ENCODE data around the gene TBCD. TPM values are rescaled to one million over a fixed set of nuclear protein-coding genes. Genes with fewer than 3 reads are reported as not detected.

The TBCD gene
- total RNA-seq, 1 donor from 2014 or later, result 156 TPM

DNA sequence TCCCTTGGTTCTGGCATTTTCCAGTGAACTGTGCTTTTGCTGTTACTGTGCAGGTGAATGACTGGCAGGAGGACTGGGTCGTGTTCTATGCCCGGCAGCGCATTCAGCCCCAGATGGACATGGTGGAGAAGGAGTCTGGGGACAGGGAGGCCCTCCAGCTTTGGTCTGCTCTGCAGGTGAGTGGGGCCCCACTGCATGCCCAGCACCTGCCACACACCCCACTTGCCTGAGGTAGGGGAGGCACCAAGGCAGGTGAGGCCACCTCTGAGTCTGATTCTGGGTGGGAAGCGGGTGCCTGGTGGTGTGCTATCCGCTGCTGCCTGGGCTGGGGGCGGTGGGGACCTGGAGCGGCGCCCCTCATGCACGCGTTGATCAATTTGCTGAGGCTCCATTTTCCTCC is 25.4 kb upstream of the TBCD start:
- H3K36me3 ChIP-seq, result peaks cover 18 to 63% of the 10 kb centered on the region in 2 donors
- TF ChIP-seq, protein P1, sequence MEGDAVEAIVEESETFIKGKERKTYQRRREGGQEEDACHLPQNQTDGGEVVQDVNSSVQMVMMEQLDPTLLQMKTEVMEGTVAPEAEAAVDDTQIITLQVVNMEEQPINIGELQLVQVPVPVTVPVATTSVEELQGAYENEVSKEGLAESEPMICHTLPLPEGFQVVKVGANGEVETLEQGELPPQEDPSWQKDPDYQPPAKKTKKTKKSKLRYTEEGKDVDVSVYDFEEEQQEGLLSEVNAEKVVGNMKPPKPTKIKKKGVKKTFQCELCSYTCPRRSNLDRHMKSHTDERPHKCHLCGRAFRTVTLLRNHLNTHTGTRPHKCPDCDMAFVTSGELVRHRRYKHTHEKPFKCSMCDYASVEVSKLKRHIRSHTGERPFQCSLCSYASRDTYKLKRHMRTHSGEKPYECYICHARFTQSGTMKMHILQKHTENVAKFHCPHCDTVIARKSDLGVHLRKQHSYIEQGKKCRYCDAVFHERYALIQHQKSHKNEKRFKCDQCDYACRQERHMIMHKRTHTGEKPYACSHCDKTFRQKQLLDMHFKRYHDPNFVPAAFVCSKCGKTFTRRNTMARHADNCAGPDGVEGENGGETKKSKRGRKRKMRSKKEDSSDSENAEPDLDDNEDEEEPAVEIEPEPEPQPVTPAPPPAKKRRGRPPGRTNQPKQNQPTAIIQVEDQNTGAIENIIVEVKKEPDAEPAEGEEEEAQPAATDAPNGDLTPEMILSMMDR (IDR thresholded peaks at IDR 0.05), result no peak

DNA sequence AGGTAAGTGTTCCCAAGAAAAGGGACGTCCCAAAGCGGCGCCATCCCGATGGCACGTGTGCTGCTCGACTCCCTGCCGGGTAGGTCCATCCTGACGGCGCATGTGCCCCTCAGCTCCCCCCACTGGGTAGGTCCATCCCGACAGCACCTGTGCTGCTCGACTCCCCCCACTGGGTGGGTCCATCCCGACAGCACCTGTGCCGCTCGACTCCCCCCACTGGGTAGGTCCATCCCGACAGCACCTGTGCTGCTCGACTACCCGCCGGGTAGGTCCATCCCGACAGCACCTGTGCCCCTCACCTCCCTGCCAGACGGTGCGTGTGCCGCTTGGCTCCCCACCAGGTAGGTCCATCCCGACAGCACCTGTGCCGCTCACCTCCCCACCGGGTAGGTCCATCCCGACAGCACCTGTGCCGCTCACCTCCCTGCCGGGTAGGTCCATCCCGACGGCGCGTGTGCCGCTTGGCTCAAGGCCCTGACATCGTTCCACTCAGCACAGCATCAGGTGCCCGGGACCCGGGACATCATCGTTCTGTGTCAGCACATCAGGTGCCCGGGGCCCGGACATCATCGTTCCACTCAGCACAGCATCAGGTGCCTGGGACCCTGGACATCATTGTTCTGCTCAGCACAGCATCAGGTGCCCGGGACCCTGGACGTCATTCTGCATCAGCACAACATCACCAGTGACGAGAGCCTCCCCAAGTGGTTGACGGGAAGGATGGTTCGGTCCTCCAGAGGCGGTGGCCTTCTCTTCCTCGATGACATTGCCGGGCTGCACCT is 22.2 kb upstream of the TBCD start:
- no peak overlapping the region for H3K4me3 ChIP-seq
- peaks cover 12 to 34% of the 10 kb centered on the region in 2 donors for H3K36me3 ChIP-seq
- H3K4me1 ChIP-seq, result no peaks in the 10 kb centered on the region
- H3K9me3 ChIP-seq, result no peaks in the 10 kb centered on the region
- H3K27ac ChIP-seq, result no peak overlapping the region
- intact Hi-C loops (cut with DNase I), result no loop called here
- DNase-seq (ENCODE audit: low spot score in 2 of 2), result no peak
- TF ChIP-seq, protein P1 (IDR thresholded peaks at IDR 0.05), result no peak
- no peaks in the 10 kb centered on the region for H3K27me3 ChIP-seq

More for the DNA sequence above, 25.4 kb upstream of the TBCD start:
- no peak overlapping the region for H3K4me3 ChIP-seq
- no peaks in the 10 kb centered on the region for H3K9me3 ChIP-seq
- no peak overlapping the region for H3K27ac ChIP-seq
- DNase-seq (ENCODE audit: low spot score in 2 of 2), result no peak
- H3K4me1 ChIP-seq, result no peaks in the 10 kb centered on the region
- intact Hi-C loops (cut with DNase I), result no loop called here
- H3K27me3 ChIP-seq, result no peaks in the 10 kb centered on the region

DNA sequence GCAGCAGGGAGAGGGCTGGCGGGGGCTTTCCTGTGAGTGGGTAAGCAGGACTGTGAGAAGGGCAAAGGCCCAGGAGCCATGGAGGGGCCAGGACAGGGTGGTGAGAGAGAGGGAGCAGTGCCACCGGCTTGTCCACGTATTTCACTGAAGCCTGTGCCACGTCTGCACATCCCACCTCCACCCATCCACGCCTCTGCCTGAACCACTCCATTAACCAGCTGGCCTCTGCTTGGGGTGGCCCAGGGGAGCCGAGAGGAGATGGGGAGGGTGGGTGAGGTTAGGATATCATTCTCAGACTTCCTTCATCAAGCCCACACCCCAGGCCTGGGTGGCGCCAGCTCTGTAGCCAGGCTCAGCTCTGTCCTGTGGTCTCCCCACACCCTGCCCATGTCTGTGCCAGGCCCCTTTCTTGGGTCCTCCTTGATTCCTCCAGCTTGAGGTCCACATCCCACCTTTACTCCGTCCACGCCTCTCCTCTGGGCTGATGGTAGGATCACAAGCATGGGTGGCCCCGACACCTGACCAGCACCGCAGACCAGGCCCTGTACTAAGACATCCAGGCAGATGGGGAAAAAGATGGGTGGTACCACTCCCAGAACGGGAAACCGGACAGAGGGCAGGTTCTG is 19.6 kb upstream of the TBCD start:
- no peak overlapping the region for H3K27ac ChIP-seq
- H3K4me3 ChIP-seq, result no peak overlapping the region
- H3K4me1 ChIP-seq, result peaks cover 0 to 9% of the 10 kb centered on the region in 2 donors
- intact Hi-C loops (cut with DNase I), result no loop called here
- TF ChIP-seq, protein P1 (IDR thresholded peaks at IDR 0.05), result no peak
- H3K36me3 ChIP-seq, result peaks cover 5 to 22% of the 10 kb centered on the region in 2 donors
- no peak for DNase-seq (ENCODE audit: low spot score in 2 of 2)
- H3K9me3 ChIP-seq, result no peaks in the 10 kb centered on the region
- H3K27me3 ChIP-seq, result no peaks in the 10 kb centered on the region

DNA sequence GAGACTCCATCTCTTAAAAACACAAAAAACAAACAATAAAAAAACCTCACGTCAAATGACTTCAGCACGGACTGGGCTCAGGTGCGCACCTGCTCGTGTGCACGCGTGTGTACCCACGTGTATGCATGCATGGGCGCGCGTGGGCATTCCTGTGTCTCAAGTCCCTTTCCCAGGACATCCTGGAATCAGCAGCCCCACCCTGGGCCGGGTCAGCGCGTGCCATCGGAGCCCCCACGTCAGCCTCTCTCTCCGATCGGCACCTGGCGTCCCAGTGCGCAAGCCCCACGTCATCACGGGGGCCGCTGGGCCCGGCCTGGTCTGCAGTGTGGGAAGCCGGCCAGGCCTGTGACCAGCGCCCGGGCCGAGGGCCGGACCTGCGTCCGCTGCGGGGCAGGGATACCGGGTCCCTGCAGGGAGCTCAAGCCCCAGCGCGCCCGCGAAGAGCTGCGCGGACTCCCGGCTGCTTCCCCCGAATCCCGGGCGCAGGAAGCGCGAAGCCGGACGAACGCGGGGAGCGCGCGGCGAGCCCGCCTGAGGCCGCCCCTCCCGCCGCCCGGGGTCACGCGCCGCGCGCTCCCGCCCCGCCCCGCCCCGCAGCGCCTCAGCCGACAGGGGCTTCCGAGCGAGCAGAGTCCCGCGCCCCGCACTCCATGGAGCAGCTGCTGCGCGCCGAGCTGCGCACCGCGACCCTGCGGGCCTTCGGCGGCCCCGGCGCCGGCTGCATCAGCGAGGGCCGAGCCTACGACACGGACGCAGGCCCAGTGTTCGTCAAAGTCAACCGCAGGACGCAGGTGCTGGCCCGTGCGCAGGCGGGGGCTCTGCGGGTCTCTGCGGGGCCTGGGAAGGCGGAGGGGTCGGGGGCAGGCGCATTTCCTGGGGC is 16.6 kb upstream of the TBCD start, which contains the start of gene FN3K:
Gene FN3K (plus strand): TSS at position 629 of the 880 bp plus-strand sequence. CDS start 22 bp downstream, at position 651.
- intact Hi-C loops (cut with DNase I), result no loop called here
- TF ChIP-seq, protein P1 (IDR thresholded peaks at IDR 0.05), result no peak
- Histone ChIP-seq H3K27me3 (no peaks in the 10 kb centered on the region), H3K4me1 (peaks cover 0 to 9% of the 10 kb centered on the region in 2 donors), H3K27ac (peak within 1 kb of the TSS; percentile 86 to 90), H3K4me3 (peak within 1 kb of the TSS; percentile 67 to 100), H3K9me3 (no peaks in the 10 kb centered on the region), H3K36me3 (peaks cover 12 to 13% of the 10 kb centered on the region in 2 donors)
- DNase-seq (ENCODE audit: low spot score in 2 of 2), result peak; percentile 27 to 84

DNA sequence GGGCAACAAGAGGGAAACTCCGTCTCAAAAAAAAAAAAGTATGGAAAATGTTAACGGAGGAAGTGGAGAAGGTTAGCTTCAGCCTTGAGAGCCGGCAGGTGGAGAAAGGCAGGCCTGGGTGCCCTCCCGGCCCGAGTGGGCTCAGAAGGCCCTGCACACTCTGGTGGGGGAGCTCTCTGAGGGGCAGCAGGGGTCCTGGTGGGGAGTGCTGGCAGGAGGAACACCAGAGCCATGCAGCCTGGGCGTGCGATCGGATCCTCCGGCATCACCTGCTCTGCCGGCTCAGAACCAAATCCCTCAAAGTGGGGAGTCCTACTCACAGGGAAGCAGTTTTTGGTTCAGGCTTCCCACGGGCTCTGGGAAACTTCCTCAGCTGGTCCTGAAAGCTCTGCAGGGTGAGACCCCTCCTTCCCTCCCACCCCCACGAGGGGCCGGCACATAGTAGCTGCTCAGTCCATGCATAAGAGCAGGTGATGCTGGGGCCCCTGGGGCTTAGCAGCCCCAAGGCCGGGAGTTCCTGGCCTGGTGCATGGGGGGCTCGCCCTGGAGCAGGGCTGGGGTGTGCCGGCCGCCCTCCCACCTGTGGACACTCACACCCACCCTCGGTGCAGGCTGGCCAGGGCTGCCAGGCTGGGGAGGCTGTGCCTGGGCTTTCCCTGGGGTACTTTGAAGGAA is 15.2 kb upstream of the TBCD start:
- Histone ChIP-seq H3K27me3 (no peaks in the 10 kb centered on the region), H3K4me3 (peak overlapping the region in 1 of 2 donors; percentile 100), H3K9me3 (peaks cover 0 to 8% of the 10 kb centered on the region in 2 donors), H3K27ac (peak overlapping the region in 1 of 2 donors; percentile 90), H3K4me1 (peaks cover 0 to 9% of the 10 kb centered on the region in 2 donors), H3K36me3 (peaks cover 24 to 26% of the 10 kb centered on the region in 2 donors)
- TF ChIP-seq, protein P1 (IDR thresholded peaks at IDR 0.05), result no peak
- DNase-seq (ENCODE audit: low spot score in 2 of 2), result no peak
- intact Hi-C loops (cut with DNase I), result loop anchor here (2.0 kb wide), 1 partner anchor 14 kb away; no protein-coding TSS in a partner anchor

Measured in ascending aorta (tissue), 2 donors.